ENCODE results near the gene RPL37A. TPM values are rescaled to one million over a fixed set of nuclear protein-coding genes. Genes with fewer than 3 reads are reported as not detected.

The RPL37A gene
- 933 TPM for total RNA-seq

GRCh38 chr2:216498379-216499352 lies at the start of gene RPL37A:
Gene RPL37A (plus strand): TSS chr2:216498844. CDS start chr2:216498875, 31 bp downstream.
- peak; percentile 99 for DNase-seq

- no peak for DNase-seq
Observed at GRCh38 chr2:216450346-216450745, 48.3 kb upstream of the RPL37A start.

DNA sequence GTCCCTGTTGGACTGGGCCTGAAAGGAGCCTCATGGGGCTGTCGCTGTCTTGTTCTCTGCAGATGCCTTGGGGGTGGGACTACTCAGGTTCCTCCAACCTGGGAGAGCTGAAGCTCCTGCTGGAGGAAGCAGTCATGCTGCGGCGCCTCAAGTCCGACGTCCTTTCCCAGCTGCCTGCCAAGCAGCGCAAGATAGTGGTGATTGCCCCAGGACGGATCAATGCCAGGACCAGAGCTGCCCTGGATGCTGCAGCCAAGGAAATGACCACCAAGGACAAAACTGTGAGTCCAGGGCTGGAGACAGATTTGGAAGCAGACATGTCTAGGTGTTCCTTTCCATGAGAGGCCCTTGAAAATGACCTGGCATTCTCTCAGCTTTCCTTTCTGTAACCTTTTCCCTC lies 47.9 kb upstream of the RPL37A start:
- no peak for DNase-seq

DNA sequence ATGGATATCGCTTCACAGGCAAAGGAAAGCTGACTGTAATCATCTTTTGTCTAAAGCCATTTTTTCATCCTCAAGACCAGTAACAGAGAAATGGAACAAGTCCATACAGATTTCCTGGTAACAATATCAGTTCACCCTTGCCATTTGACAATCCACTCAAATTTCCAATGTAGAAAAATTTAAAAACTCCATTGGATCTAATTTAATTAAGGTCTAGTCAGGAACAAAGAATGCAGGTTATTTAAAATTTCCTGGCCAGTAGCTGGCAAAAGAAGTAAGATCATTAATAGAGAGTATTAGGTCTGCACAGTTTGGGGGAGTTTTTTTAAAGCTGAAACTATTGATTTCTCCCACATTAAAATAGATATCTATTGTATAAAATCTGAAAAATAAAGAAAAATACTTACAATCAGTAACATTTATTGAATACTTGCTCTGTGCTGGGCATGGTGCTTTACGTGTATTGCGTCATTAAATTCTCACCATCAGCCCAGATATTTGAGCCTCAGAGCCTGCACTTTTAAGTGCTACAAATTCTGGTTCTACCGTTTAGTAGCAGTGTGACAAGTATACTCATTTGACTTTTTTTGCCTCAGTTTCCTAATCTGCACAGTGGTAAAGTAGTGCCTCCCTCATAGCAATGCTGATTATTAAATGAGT lies 44.6 kb upstream of the RPL37A start:
- DNase-seq: no peak

DNA sequence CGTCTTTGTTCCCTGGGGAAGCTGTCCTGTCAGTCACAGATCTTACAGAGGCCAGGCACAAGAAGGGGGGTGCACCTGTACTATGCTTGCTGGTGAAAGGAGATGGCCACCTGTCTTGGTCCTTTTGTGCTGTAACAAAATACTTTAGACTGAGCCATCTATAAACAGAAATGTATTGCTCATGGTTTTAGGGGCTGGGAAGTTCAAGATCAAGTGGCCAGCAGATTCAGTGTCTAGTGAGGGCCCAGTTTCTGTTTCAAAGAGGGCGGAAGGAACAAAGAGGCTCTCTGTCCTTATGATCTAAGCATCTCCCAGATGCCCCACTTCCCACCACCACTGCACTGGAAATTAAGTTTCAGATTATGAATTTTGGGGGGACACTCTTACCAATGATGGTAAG lies 35.5 kb upstream of the RPL37A start:
- DNase-seq: peak; percentile 37

DNA sequence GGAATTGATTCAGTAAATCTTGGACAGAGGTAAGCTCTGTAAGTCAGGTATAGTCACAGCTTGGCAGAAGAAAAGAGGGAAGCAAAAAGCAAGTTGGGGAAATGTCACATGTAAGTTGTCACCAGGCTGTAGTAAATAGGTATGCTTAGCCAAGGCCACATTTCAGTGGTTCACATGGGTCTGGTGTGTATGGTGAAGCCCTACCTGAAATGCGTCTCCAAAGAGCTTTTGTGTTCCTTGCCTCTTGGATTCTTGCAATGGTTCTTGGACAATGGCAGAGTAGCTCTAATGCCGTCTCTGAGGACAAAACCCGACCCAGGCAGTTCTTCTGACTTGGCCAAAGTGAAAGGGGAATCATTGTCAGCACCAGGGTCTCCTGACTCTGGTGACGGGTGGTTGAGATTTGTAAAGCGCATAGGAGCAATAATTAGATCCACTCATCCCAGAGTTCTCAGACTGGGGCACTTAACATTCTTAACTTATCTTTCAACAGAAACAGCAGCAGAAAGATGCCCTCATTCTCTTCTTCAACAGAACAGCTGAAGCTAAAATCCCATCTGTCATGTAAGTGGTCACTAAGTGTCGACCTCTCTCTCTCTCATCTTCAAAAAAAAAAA lies 34.4 kb upstream of the RPL37A start:
- DNase-seq: peak; percentile 67

DNA sequence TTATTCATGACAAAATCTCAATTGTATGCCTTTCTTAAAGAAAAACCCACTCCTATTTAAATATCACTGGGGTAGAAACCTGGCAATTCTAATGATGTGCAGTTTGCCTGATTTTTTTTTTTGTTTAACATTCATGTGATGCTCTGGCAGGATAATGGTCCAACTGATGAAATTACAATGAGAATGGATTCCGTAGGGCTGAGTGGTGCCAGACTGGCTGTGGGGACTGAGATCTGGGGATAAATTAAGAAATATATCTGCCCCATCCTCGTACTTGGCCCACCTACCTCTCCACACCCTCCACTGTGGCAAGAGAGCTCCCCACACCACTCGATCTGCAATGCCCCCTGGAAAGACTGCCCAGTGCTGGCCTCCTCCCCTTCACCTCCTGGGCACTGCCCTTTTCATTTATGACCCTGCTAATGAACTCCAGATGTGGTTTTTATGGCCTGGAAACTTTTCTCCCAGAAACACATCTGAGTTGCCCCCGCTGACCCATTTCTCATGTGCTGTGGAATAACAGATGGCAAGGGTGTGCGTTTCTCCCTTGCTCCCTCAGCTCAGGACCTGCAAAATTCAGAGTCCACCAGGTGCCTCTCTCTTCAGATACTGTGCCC lies 33.0 kb upstream of the RPL37A start:
- DNase-seq: no peak

DNA sequence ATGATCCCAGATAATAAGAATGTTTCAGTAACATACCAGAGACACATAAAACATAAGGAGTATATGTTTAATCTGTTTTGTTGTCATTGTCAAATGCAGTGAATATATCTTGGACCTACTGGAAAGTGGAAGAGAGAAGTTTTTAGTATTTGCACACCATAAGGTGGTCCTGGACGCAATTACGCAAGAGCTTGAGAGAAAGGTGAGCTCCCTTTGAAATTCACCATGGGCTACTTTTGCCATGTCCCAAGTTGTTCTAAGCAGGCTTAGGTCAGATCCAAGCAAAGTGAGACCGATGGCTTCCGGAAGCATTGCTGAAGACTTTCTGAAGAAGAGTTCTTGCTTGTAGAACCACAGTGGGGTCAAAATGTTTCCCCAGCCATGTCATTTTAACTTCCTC lies 30.8 kb upstream of the RPL37A start:
- no peak for DNase-seq

DNA sequence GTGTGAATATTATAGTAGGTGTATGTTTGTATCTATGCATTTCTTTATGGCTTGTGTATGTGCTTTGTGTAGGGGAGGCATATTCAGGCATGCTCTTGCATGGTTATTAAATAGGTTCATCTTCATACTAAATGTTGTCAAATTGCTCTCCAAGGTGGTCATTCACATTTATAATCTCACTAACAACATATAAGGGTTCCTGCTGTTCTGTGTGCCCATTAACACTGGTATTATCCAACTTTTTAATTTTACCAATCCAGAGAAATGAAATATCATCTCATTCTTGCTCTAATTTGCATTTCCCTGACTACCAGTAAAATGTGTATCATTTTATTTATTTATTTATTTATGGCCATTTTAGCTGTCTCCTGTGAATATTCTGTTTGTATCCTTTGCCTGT lies 29.0 kb upstream of the RPL37A start:
- DNase-seq: no peak

GRCh38 chr2:216473187-216473586 lies 25.5 kb upstream of the RPL37A start:
- DNase-seq: no peak

DNA sequence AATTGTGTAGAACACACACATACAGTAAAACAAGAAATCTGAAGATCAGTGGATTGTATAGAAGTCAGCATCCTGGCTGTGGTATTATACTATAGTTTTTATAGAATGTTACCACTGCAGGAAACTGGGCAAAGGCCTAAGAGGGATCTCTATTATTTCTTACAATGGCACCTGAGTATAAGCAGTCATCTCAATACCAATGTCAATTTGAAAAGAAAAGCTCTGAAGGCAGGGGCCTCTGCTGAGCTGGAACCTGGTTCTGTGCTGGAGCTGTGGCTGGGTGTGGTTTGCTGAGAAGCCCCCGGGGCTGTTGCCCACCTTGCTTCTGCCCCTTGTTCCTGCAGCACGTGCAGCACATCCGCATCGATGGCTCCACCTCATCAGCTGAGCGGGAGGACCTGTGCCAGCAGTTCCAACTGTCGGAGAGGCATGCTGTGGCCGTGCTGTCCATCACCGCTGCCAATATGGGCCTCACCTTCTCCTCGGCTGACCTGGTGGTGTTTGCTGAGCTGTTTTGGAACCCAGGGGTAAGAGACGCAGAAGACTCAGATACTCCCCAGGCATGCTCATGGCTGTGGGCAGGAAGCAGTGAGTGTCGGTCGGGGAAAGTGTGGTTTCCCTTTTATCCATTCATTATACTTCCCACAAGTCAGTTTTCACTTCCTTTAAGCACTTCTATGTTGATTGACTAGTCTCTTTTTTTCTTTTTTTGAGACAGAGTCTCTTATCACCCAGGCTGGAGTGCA lies 23.5 kb upstream of the RPL37A start:
- no peak for DNase-seq

DNA sequence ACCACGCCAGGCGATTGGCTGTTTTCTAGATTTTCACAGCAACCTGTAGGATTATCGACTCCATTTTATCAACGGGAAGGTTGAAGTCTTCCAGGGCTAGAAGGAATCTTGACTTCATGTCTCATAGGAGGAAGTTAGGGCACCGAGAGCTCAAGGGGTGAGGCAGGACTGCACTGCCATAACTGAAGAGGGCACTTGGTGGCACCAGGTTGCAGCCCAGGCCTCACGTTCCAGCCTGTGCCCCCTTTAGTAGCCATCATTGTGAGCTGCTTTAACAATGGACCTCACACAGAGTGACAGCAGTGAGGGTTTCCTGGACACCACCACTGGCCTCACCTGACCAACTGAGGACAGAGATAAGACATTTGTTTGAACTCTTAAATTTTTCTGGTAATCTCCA lies 22.9 kb upstream of the RPL37A start:
- DNase-seq: no peak

DNA sequence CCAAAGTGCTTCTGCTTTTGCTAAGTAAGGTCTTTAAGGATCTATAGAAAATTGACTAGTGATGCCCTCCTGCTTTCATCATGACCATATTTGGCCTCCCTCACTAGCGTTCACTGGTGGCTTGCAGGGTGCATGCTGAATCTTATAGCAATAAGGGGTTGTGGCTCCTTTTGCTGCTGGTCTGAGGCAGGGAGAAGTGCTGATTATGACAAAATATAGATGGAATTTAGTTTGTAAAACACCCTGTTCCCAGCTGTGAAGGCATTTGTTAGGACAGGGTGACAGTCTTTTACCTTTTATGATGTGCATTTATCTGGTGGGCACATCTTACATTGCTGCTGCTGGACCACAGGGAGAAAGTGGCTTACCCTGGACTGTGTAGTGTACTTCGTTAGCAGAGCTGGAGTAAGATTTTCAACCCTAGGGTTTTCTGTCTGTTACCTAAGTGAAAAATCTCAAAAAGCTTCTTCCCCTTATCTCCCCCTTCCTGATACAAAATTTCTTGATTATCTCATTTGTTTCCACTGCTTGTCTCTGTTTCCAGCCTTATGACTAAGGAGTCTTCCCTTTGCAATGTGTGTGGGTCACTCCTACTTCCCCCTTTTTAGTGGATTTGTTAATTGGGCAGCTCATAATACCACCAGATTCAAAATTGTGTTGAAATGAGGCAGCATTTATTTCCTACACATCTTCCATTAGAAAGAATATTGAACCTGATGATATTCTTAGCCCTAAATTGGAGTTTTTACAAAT lies 21.2 kb upstream of the RPL37A start:
- no peak for DNase-seq

DNA sequence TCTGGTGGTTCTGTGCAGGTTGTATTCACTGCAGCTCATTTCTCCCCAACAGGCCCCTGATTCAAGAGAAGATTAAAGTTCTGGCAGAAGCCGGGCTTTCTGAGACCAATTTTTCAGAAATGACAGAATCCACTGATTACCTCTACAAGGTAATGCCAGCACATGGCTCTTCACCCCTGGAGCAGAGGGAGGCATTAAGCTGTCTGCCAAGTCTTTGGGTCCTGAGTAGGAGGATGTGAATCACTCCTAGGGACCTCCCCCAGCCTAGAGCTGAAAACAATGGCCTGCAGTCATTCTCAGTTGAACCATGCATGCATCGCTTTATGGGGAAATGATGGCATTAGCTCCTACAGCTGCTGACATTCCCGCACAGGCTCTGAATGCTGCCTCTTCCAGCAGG lies 20.5 kb upstream of the RPL37A start:
- DNase-seq: no peak

DNA sequence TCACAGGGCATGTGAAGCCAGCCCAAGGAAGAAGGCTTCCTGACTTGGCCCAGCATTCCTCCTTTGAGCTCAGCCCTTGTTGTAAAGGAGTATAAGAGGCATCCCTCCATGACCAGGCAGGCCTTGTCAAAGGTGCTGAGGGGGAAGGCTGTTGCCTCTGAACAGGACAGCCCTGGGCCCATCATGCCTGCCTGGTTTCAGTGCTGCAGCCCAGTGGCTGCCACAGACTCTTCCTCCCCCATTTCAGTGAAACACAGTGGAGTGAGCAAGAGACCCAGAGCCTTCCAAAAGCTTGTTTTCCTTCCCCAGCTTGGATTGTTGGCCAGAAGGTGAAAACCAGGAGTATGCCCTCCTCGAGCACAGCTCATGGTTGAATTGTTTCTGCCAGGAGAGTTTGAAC lies 19.9 kb upstream of the RPL37A start:
- no peak for DNase-seq

DNA sequence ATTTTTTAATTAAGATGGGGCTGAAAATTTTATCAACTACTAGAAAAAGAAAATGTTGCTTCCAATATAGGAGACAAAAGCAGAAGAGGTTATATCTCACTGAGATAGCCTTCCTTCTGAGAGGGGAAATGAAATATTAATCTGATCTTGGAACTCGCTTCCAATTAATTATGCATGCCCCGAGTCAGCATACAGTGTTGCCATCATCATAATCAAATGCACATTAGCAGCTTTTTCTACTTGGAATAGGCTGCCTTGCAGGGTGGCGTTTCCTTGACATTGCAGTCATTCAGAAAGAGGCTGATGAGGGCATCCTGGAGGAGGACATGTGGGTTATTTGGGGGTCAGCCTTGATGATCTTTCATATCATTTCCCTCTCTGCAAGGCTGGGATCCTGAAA lies 18.4 kb upstream of the RPL37A start:
- no peak for DNase-seq

GRCh38 chr2:216482640-216483039 lies 16.0 kb upstream of the RPL37A start:
- DNase-seq: no peak

- no peak for DNase-seq
Observed at GRCh38 chr2:216485237-216485636, 13.4 kb upstream of the RPL37A start.

- no peak for DNase-seq
Observed at GRCh38 chr2:216485745-216486144, 12.9 kb upstream of the RPL37A start.

DNA sequence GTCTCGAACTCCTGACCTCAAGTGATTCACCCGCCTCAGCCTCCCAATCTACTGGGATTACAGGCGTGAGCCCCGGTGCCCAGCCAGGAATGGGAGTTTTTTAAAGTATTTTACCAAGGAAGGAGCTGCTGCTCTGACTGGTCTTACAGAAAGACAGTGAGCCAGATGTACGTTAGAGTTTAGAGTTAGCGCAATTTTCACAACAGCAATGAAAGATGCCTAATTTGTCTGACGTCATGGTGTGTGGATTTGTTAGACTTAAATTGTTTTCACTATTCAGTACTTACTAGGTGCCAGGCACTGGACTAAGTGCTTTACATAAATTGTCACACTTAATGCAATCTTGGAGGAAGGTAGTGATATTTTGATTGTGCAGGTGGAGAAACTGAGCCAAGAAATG lies 12.4 kb upstream of the RPL37A start:
- DNase-seq: no peak

- DNase-seq: no peak
Observed at GRCh38 chr2:216486708-216487107, 11.9 kb upstream of the RPL37A start.
